Islet precursor cell (in vitro differentiated cells): ENCODE data around the gene WDR20.
"Not testable (repeated sequence)": the region's sequence is repeated elsewhere in the genome, so short reads cannot be mapped to it uniquely, and the experiment has no call there.

Experiments used
- DNase-seq: peaks from one replicate; pipeline ENCODE4 v3.0.0-alpha.2; 2018

The WDR20 gene

DNA sequence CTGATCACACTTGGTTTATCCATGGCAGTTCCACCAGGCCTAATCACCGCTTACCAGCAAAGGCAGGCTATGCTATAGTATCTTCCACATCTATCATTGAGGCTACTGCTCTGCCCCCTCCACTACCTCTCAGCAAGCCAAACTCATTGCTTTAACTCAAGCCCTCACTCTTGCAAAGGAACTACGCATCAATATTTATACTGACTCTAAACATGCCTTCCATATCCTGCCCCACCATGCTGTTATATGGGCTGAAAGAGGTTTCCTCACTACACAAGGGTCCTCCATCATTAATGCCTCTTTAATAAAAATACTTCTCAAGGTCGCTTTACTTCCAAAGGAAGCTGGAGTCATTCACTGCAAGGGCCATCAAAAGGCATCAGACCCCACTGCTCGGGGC, 104.1 kb downstream of the WDR20 start:
- not testable (repeated sequence) for DNase-seq

DNA sequence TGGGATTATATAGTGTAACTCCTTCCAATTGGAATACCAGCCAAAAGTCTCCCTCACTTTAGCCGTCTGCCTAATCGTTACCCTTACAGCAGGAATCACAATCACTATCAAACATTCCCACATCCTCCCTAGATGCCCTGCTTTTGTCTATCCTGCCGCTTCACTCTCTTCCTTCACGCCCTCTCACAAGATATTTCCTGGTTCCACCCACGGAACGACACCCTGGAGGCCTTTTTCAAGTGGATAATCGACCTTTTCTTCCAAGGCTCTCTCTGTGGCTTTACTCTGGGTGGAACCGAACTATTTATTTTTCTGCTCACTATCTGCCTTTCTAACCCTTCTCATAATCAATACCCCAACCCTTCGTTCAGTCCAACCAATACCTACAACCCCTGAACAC, 106.4 kb downstream of the WDR20 start:
- no peak for DNase-seq

DNA sequence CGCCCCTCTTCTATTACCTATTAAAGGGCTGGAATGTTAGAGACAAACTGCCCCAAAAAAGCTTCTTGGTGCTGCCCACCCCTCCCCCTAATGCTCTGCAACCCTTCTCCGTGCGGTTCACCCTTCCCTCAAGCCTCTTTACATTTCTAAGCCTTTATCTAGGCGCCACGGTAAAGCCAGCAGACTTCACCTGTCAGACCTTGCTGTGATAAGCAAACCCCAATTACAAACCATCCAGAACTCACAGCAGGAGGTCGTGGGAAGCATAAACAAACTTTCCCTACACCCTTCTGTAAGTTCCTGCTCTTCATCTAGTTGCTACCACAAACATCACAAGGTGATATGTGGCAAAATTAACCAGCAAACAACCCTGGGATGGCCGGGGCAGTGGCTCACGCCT, 108.4 kb downstream of the WDR20 start:
- DNase-seq, result no peak

DNA sequence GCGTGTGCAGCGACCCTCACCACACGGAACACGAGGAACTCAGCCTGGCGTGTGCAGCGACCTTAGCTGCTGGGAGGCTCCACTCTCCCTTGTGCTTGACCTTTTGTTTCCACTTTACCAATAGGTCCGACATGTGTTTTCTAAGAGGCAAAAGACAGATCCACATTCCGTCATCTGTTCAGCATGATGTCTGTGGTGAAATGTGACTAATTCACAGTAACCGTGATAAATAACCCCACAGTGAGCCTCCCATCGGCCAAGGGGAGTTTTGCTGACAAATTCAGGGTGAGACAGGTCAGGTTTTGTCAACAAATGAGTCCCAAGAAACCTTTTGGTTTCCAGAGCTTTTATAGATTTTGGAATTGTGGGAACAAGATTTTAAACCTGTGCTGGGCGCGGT, 109.3 kb downstream of the WDR20 start:
- no peak for DNase-seq

DNA sequence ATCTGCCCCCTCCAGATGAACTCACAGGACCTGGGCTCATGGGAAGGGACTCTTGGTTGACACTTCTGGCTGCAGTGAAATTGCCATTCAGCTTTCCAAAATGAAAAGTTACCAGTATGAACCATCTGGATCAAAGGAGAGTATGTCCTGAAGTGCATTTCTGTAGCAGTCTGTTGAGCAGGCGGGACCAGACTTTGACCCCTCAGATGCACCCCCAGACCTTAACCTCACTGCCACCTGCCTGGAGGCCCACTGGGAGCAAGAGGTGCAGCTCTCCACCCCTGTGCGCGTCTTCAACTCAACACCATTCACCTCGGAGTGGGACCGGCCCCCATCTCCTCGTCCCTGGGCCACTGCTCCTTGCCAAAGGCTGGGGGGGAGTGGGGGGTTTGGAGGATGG, 110.3 kb downstream of the WDR20 start:
- no peak for DNase-seq

DNA sequence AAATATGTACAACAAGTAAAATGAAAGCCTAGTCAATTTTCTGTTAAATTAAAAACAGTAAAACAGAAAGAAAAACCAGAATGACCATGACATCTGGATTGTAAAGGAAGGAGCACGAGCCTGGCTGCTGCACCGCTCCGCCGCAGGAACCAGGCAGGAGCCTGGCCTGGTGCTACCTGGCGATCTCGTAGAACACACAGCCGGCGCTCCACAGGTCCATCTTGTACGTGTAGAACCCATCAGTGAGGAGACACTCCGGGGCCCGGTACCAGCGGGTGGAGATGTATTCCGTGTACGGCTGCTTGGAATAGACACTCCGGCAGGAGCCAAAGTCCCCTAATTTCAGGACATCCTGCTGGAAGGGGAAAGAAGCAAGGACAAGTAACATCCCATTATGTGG, 110.9 kb downstream of the WDR20 start:
- DNase-seq, result no peak

DNA sequence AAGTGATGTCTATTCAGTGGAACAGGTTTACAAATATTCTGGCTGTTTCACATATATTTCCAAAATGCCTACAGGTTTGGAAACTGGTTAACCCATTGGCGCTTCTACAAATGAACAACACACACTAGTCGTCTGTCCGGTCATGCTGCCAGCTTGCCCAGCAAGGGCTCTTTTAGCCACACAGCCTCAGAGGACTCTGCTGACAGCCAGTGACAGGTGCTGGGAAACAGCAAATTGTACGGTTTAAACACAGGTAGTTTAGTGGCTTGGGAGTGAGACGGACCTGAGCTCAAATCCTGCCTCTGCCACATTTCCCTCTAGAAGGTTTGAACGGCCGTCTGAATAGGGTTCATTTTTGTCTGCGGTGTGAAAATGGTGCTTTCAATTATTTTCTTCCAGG, 111.5 kb downstream of the WDR20 start:
- DNase-seq, result no peak

DNA sequence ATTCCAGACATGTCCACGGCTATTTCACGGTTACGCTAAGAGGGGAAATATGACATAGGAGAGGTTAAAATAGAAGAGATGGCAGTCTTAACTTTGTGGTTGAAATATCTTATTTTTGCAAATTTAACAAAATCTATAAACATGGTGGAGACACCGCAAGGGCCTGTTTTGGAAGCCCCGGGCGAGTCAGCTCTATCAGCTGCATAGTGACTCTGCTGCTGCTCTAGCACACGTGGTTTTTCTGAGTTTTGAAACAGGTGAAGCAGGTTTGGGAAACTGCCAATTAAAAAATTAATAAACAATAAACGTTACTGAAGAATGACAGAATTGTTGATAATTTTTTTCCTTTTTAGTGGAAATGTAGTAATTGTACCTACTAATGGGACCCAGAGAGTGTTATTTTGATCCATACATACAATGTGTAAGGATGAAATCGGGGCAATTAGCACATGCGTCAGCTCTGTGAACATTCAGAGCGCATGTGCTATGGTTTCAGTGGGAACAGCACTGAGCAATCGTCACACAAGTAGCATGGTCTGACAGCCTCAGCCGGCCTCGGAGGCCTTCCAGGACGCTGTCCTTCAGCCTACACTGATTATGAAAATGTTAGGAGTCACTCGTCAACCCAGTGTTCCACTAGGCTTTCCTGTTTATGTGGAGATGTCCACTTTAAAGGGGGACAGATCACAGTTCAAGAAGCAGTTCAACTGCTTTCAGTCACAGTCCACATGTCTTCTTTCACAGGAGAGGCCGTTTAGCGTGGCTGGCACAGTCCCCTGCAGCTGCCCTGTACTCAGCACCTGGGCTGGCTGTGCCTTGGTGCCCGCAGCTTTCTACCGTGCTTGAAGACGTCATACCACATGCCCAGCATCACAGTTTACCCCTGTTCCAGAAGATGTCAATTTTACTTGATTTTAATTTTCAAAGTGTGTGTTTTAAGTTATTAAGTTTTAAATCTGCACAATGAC, 113.4 kb downstream of the WDR20 start:
- DNase-seq, result no peak

DNA sequence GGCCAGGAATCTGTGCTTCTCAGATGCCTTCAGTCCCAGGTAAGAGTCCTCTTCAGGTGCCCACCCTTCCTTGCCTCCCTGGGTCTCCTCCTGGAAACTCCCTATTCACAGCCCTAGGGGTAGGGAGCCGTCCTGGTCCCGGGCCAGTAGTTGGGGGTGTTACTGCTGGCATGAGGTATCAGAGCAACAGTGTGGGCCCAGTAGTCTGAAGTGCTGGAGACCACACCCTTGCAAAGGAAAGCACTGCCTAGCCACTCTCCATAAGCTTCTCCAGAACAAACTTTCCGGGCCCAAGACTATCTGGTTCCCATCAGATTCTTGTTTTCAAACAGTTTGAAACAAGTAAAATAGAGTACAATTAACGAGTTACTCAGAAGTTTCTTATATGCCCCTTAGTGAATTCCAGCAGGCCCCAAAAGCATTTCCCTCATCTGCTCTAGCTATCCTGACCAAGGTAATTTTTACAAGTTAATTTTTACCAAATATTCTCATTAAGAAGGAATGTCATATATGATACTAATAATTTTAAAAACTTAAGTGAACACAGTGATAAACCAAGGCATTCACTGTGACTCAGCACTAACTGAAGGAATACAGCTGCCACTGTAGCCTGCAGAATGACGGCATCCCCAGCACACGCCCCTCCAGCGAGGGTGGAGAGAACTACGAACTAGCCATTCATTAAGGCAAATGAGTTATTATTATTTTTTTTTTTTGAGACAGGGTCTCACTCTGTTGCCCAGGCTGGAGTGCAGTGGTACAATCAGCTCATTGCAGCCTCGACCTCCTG, 115.9 kb downstream of the WDR20 start:
- DNase-seq, result no peak

DNA sequence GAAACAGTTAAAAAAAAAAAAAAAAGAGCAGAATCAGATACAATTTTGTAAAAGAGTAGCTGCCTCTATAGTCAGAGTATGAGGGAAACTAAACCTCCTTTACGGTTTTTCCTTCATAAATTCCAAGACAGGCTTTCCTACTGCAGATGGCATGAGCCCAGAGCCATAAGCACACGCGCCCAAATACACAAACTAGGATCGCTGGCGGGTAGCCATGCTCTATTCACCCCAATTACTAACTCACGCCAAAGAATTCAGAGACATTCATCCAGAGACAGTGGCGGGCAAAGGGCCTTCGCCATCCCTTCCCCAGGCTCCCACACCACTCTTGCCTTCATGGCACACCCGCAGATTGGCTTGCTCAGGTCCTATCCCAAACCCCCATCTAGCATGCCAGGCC, 117.0 kb downstream of the WDR20 start:
- no peak for DNase-seq

DNA sequence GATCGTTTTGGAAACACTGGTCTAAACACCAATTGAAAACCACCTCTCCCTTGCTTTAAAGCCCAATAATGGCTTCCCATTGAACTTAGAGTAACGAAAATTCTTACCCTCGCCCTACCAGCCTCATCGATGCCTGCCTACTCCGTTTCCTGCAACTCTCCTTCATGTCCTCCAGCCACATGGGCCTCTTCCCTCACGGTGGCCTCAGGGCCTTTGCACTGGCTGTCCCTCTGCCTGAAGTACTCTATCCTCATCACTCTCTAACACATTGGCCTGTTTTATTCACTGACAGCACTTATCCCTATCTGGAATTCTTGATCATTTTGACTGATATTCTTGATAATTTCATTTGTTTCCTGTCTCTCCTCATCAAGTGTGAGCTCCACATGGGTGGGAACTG, 118.4 kb downstream of the WDR20 start:
- no peak for DNase-seq
